GM23338 (cell line): ENCODE measurements around the gene TENM4. TPM values are rescaled to one million over a fixed set of nuclear protein-coding genes. Genes with fewer than 3 reads are reported as not detected.

ENCODE experiments used
- ATAC-seq: fragments of 200-7000 bp; cut with Tn5 transposase; 3 replicates; pipeline ENCODE4 v1.9.1; 2020
- DNase-seq: peaks from one replicate; pipeline ENCODE4 v3.0.0-alpha.2; 2015; ENCODE audit warnings: low spot score
- H2AFZ ChIP-seq: fragments of 200-600 bp; sonication (generic); 2 replicates; pipeline ENCODE4 v1.8.0; 2016; ENCODE audit warnings: antibody characterized with exemption, mild to moderate bottlenecking, moderate library complexity
- H3F3A ChIP-seq: fragments of 200-600 bp; sonication (generic); replicated peaks from 2 replicates; pipeline ENCODE4 v1.8.0; 2017; ENCODE audit warnings: antibody characterized with exemption, mixed run types, low read depth
- H3K27ac ChIP-seq: fragments of 200-600 bp; sonication (generic); 2 replicates; pipeline ENCODE4 v1.6.1; 2016; ENCODE audit warnings: low read depth
- H3K27me3 ChIP-seq: fragments of 200-600 bp; sonication (generic); 2 replicates; pipeline ENCODE4 v1.8.0; 2016; ENCODE audit warnings: mild to moderate bottlenecking, mixed run types, moderate library complexity; ENCODE audit not compliant: insufficient read depth
- H3K36me3 ChIP-seq: fragments of 200-600 bp; sonication (generic); 2 replicates; pipeline ENCODE4 v1.8.0; 2016; ENCODE audit warnings: mild to moderate bottlenecking; ENCODE audit not compliant: insufficient read depth
- H3K4me1 ChIP-seq: fragments of 200-600 bp; sonication (generic); 2 replicates; pipeline ENCODE4 v1.8.0; 2016; ENCODE audit warnings: mild to moderate bottlenecking, moderate library complexity; ENCODE audit not compliant: insufficient read depth
- H3K4me2 ChIP-seq: fragments of 200-600 bp; sonication (generic); 2 replicates; pipeline ENCODE4 v1.7.1; 2017; ENCODE audit warnings: mixed run types
- H3K4me3 ChIP-seq: fragments of 200-600 bp; sonication (generic); 2 replicates; pipeline ENCODE4 v1.6.1; 2016; ENCODE audit warnings: mixed run types
- H3K79me2 ChIP-seq: fragments of 200-600 bp; sonication (generic); replicated peaks from 2 replicates; pipeline ENCODE4 v1.8.0; 2017; ENCODE audit warnings: mild to moderate bottlenecking; ENCODE audit not compliant: insufficient read depth
- H3K9me2 ChIP-seq: fragments of 200-600 bp; sonication (generic); 2 replicates; pipeline ENCODE4 v1.8.0; 2017; ENCODE audit not compliant: insufficient read depth
- H4K20me1 ChIP-seq: fragments of 200-600 bp; sonication (generic); replicated peaks from 2 replicates; pipeline ENCODE4 v1.8.0; 2017; ENCODE audit warnings: mild to moderate bottlenecking; ENCODE audit not compliant: insufficient read depth
- H3K27ac Mint-ChIP-seq: 2 replicates; pipeline ENCODE4 v1.8.0; 2020; ENCODE audit warnings: inconsistent platforms, mild to moderate bottlenecking, moderate library complexity, mixed read lengths
- H3K27me3 Mint-ChIP-seq: 3 replicates; pipeline ENCODE4 v1.8.0; 2022; ENCODE audit warnings: low read depth, mild to moderate bottlenecking, moderate library complexity, mixed read lengths, inconsistent platforms; ENCODE audit not compliant: insufficient read depth, poor library complexity
- H3K36me3 Mint-ChIP-seq: 3 replicates; pipeline ENCODE4 v1.8.0; 2021; ENCODE audit warnings: low read depth, mild to moderate bottlenecking, inconsistent platforms, moderate library complexity, mixed read lengths
- H3K4me1 Mint-ChIP-seq: 3 replicates; pipeline ENCODE4 v1.8.0; 2020; ENCODE audit warnings: mild to moderate bottlenecking, inconsistent platforms, mixed read lengths
- H3K4me3 Mint-ChIP-seq: 3 replicates; pipeline ENCODE4 v1.8.0; 2021; ENCODE audit warnings: moderate library complexity, mild to moderate bottlenecking, inconsistent platforms, mixed read lengths
- H3K9me3 Mint-ChIP-seq: 3 replicates; pipeline ENCODE4 v1.8.0; 2020; ENCODE audit warnings: moderate library complexity, mild to moderate bottlenecking, inconsistent platforms, mixed read lengths
- CREB1 ChIP-seq: fragments of 250-450 bp; sonication (Bioruptor Pico); IDR thresholded peaks from 2 replicates; pipeline ENCODE4 v1.5.0; 2020; ENCODE audit warnings: low read depth, mild to moderate bottlenecking, moderate library complexity
- EZH2 ChIP-seq: fragments of 200-600 bp; sonication (generic); IDR thresholded peaks from one replicate; pipeline ENCODE4 v1.8.0; 2017; ENCODE audit warnings: antibody characterized with exemption, mild to moderate bottlenecking, low read depth; ENCODE audit not compliant: unreplicated experiment
- EZH2phosphoT487 ChIP-seq: fragments of 200-600 bp; sonication (generic); IDR thresholded peaks from one replicate; pipeline ENCODE4 v1.8.1; 2018; ENCODE audit warnings: antibody characterized with exemption; ENCODE audit not compliant: unreplicated experiment
- NANOG ChIP-seq: IDR thresholded peaks from 2 replicates; pipeline ENCODE4 v1.6.1; 2016; ENCODE audit warnings: antibody characterized with exemption, borderline replicate concordance
- polyA plus RNA-seq: library from polyadenylated mRNA; unstranded; fragments of >200 nt; fragmentation: Nextera tagmentation; extraction: Ambion mirVana; gene quantifications from 2 replicates; pipeline ENCODE4 v1.2.1, GENCODE V29; 2016
- total RNA-seq: library from RNA; depleted of rRNA; stranded (reverse); fragments of >200 nt; shearing (Covaris generic); gene quantifications from 2 replicates; pipeline ENCODE4 v1.2.3, GENCODE V29; 2014
- TF ChIP-seq, protein P1 (sequence below): fragments of 250-450 bp; sonication (Bioruptor Pico); IDR thresholded peaks from 2 replicates; pipeline ENCODE4 v1.5.0; 2020; ENCODE audit warnings: mild to moderate bottlenecking, moderate library complexity

Gene TENM4
- total and polyA plus RNA-seq, 2 experiments from 2014 or later = 7.3 TPM

DNA sequence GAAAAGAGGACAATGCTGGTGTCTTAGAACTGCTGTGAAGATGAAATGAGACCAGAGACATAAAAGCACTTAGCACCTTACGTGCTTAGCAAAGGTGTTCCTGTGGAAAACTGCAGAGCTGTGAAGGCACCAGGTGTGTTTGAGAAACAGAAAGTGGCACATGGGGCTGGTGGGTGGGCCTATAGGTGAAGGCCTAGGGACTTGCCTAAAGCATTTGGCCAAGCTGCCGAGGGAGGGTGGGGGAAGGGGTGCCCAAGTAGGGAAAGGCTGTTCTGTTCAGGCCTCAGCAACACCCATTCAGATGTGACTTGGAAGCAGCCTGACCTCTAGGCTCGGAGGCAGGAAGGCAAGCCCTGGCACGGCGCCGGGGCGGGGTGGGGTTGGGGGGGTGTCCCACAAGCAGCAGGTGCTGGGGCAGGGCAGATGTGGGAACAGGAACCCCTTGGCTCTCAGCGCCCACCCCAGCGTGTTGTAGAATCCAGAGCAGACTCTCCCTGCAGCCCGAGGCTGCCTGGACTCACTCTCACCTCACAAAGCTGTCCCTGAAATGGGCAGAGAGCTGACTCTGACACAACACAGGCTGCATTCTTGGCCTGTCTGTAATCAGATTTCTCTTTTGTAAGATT lies 499.5 kb downstream of the TENM4 start (continued):
- TF ChIP-seq, protein P1, sequence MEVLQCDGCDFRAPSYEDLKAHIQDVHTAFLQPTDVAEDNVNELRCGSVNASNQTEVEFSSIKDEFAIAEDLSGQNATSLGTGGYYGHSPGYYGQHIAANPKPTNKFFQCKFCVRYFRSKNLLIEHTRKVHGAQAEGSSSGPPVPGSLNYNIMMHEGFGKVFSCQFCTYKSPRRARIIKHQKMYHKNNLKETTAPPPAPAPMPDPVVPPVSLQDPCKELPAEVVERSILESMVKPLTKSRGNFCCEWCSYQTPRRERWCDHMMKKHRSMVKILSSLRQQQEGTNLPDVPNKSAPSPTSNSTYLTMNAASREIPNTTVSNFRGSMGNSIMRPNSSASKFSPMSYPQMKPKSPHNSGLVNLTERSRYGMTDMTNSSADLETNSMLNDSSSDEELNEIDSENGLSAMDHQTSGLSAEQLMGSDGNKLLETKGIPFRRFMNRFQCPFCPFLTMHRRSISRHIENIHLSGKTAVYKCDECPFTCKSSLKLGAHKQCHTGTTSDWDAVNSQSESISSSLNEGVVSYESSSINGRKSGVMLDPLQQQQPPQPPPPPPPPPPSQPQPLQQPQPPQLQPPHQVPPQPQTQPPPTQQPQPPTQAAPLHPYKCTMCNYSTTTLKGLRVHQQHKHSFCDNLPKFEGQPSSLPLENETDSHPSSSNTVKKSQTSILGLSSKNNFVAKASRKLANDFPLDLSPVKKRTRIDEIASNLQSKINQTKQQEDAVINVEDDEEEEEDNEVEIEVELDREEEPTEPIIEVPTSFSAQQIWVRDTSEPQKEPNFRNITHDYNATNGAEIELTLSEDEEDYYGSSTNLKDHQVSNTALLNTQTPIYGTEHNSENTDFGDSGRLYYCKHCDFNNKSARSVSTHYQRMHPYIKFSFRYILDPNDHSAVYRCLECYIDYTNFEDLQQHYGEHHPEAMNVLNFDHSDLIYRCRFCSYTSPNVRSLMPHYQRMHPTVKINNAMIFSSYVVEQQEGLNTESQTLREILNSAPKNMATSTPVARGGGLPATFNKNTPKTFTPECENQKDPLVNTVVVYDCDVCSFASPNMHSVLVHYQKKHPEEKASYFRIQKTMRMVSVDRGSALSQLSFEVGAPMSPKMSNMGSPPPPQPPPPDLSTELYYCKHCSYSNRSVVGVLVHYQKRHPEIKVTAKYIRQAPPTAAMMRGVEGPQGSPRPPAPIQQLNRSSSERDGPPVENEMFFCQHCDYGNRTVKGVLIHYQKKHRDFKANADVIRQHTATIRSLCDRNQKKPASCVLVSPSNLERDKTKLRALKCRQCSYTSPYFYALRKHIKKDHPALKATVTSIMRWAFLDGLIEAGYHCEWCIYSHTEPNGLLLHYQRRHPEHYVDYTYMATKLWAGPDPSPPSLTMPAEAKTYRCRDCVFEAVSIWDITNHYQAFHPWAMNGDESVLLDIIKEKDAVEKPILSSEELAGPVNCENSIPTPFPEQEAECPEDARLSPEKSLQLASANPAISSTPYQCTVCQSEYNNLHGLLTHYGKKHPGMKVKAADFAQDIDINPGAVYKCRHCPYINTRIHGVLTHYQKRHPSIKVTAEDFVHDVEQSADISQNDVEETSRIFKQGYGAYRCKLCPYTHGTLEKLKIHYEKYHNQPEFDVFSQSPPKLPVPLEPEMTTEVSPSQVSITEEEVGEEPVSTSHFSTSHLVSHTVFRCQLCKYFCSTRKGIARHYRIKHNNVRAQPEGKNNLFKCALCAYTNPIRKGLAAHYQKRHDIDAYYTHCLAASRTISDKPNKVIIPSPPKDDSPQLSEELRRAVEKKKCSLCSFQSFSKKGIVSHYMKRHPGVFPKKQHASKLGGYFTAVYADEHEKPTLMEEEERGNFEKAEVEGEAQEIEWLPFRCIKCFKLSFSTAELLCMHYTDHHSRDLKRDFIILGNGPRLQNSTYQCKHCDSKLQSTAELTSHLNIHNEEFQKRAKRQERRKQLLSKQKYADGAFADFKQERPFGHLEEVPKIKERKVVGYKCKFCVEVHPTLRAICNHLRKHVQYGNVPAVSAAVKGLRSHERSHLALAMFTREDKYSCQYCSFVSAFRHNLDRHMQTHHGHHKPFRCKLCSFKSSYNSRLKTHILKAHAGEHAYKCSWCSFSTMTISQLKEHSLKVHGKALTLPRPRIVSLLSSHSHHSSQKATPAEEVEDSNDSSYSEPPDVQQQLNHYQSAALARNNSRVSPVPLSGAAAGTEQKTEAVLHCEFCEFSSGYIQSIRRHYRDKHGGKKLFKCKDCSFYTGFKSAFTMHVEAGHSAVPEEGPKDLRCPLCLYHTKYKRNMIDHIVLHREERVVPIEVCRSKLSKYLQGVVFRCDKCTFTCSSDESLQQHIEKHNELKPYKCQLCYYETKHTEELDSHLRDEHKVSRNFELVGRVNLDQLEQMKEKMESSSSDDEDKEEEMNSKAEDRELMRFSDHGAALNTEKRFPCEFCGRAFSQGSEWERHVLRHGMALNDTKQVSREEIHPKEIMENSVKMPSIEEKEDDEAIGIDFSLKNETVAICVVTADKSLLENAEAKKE (CRISPR knock-in tag) = no peak
- no peak for TF ChIP-seq EZH2

GRCh38 chr11:78940500-78941225 lies 500.2 kb downstream of the TENM4 start:
- no peak overlapping the region for H3K4me3 ChIP-seq
- H3K9me2 ChIP-seq = no peaks in the 10 kb centered on the region
- H3K4me2 ChIP-seq = peak overlapping the region; percentile 59
- H3K79me2 ChIP-seq = no peaks in the 10 kb centered on the region
- Mint-ChIP-seq H3K4me3 (peak overlapping the region; percentile 21; the same call in 1 of the 3 replicates), H3K27me3 (peaks cover 3% of the 10 kb centered on the region), H3K9me3 (no peaks in the 10 kb centered on the region), H3K4me1 (peaks cover 46% of the 10 kb centered on the region), H3K36me3 (no peaks in the 10 kb centered on the region), H3K27ac (no peak overlapping the region)
- H3F3A ChIP-seq = 0 out of 2 replicates have a peak, but pooled peaks cover 4% of the 10 kb centered on the region
- no peaks in the 10 kb centered on the region for H3K27me3 ChIP-seq
- H3K4me1 ChIP-seq = peaks cover 30% of the 10 kb centered on the region
- TF ChIP-seq EZH2phosphoT487 (no peak), CREB1 (CRISPR knock-in tag) (no peak), NANOG (no peak)
- TF ChIP-seq, protein P1 (CRISPR knock-in tag) = peak; percentile 45; the same call in 1 of the 2 replicates
- H2AFZ ChIP-seq = no peak overlapping the region
- ATAC-seq (peak; percentile 97), DNase-seq (peak; percentile 91)
- no peaks in the 10 kb centered on the region for H3K36me3 ChIP-seq
- 0 out of 2 replicates have a peak overlapping the region, but pooled peaks have one; percentile 45 for H3K27ac ChIP-seq
- H4K20me1 ChIP-seq = no peaks in the 10 kb centered on the region
